OCI-M2 (cell line): ENCODE results near the gene MISP.

ENCODE experiments used
- DNase-seq: peaks from one replicate; lab custom pipeline; 2025; ENCODE audit not compliant: unreplicated experiment; lab: John Stamatoyannopoulos, UW

Gene MISP

DNA sequence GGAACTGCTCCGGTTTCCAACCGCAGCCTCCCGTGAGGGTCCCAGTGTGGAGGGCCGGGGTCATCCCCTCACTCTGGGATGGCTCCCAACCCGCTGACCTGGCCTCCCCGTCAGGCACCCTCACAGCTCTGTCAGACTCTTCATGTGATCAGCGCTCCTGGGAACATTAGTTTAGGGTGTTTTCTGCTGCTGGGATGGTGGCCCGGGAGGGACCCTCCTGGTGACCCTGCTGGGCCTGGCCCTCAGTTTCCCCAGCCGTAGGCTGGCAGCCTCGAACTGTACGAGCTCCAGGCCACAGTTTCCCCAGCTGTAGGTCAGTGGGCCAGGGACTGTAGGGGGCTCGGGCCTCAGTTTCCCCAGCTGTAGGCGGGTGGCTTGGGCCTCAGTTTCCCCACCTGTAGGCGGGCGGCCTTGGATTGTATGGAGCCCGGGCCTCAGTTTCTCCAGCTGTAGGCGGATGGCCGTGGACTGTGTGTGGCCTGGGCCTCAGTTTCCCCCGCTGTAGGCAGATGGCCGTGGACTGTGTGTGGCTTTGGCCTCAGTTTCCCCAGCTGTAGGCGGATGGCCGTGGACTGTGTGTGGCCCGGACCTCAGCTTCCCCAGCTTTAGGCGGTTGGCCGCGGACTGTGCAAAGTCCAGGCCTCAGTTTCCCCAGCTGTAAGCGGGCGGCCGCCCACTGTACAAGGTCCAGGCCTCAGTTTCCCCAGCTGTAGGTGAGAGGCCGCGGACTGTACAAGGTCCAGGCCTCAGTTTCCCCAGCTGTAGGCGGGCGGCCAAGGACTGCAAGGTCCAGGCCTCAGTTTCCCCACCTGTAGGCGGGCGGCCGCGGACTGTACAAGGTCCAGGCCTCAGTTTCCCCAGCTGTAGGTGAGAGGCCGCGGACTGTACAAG, 45.0 kb downstream of the MISP start:
- no peak for DNase-seq

DNA sequence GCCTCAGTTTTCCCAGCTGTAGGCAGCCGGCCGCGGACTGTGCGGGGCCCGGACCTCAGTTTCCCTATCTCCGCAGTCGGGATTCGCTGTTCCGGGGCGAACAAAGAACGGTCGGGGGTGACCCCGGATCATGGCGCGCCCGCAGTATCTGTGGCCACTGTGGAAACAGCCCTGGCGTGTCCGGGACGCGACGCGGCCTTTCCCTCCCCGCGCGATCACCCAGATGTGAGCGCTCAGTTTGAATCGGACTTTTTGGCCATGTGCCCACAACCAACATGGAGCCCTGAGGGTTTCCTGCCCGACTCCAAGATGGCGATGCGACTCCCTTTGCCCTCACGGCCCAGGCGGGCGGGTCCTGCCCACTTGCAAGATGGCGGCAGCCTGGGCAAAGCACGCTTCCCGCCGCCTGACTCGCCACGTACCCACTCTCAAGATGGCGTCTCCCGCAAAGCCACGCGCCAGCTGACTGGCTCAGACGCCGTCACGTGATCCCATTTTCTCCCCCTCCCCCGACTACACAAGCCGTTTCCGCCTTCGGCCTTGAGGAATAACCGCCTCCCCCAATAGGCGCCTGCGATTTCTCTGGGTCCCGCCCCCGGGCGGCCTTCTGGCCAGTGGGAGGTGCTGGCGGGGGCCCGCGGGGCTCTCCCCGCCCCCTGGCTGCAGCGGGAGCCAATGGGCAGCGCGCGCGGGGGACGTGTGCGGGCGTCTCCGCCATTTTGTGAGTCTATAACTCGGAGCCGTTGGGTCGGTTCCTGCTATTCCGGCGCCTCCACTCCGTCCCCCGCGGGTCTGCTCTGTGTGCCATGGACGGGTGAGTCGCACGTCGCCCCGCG, 46.0 kb downstream of the MISP start, which contains the start of gene PTBP1:
PTBP1 (plus strand) TSS at position 761 of the 836 bp plus-strand sequence; CDS start at position 807, 46 bp downstream.
- DNase-seq: peak; percentile 84

DNA sequence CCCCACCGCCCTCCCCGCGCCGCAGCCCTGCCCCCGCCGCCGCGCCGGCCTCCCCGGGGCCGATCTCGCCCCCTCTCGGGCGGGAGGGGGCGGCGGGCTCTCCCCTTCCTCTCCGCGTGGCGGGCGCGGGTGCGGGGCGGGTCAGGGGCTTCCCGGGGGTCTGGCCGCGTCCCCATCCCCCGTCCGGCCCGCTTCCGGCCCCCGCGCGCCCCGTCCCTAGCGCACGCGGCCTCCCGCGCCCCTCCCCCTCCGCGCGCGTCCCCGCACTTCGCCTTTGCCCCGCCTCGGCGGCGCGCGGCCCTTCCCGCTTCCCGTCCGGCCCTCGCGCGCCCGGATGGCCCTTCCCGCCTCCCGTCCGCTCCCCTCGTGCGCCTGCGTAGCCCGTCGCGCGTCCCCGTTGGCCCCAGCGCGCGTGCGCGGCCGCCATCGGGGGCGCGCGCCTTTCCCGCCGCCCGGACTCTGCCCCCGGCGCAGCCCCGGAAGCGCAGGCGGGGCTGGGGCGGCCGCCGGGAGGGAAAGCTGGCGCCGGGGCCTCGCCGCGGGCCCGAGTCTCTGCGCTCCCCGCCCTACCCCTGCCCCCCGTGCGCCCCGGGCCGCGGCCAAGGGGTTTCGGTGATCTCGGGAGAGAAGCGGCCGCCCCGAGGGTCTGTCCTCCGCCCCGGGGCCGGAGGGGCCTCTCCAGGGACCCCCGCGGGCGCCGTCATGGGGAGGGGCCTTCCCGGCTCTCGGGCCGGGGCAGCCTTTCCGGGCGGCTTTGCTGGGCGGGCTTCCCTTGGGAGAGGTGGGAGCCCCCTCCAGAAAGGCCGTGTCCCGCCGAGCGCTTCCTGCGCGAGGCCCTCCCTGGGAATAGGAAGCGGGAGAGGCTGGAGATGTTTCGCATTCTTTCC, 46.9 kb downstream of the MISP start:
- no peak for DNase-seq

DNA sequence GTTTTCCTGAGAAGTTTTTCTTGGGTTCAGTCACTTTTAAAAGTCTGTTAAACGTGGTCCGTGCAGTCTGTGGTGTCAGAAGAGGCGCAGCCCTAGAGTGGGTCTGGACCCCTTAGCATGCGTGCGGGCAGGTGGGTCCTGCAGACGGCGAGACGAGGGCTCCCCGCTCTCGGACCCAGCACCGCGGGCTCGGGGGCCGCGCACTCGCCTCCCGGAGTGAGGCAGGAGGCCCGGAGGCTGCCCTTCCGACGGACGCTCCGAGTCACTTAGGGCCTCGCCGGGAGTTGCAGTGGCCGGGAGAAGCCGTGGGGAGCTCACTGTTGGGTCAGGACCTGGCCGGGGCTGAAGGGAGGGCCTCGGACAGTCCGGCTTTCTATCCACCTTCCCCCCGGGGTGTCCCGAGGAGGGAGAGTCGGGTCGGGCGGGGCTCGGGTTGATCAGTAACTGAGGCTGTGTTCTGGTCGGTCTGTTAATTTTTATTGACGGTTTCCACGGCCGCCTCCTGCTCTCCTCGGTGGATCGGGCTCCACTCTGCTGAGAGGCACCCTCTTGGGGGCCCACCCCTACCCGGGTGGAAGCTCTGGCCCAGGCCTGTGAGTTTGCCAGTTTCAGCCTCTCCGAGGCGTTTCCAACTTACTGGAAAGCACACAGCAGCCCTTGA, 47.6 kb downstream of the MISP start:
- DNase-seq: no peak

GRCh38 chr19:799076-799881, 48.4 kb downstream of the MISP start:
- DNase-seq: no peak

DNA sequence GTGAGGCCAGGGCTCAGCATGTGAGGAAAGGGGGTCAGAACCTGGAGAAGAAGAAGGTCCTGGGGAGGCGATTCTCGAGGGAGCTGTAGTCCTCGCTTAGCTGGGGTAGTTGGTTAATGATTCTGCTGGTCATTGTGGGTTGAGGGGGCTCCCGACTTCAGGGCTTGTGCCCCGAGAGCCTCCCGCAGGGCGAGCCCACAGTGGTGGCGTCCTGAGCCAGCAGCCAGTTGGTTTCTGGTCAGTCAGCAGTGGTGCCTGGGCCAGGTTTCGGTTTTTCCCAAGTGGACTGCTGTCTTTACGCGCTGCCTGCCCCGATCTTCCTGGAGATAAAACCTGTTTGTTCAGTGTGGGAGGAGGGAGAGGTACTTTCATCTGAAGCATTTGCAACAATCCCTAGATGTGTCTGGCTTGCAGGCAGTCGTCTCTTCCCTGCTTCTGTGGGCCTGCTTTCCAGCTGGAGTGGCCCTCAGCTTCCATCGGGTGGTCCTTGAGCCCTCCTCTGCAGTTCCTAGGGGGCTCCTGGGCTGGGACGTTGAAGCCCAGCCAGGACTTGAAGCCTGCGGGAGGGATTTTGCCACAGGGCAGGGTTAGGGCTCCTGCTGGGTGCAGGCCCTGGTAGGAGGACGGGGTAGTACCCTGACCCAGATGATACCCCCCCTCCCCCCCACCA, 49.6 kb downstream of the MISP start:
- no peak for DNase-seq

GRCh38 chr19:801030-801860, 50.3 kb downstream of the MISP start:
- no peak for DNase-seq

- no peak for DNase-seq
Observed at GRCh38 chr19:801861-802497, 51.1 kb downstream of the MISP start.

DNA sequence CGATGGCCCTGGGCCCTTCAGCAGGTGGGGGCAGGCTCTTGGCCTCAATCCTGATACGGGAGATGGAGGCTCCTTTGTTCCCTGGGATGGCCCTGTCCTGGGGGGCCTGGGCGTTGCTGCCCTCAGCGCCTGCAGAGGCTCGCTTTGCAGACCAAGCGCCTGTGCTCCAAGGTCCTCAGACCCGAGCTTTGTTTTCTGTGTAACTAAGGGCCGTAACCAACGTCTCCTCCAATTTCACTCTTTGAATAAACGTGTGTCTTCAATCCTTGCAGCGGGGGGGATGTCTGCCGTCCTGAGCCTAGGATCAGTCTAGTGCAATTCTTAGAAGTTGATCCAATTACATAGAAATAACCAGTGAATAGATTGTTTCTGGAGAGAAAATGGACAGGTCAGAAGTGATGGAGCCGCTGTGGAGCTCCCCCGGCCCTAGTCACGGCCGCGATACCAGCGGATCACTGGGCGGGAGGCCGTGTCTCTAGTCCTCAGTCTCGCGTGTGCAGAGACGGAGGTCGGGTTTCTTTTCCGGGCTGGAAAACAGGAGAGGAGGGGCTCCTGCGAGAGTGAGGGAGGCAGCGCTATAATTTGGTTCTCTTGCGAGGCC, 51.7 kb downstream of the MISP start:
- DNase-seq: no peak

DNA sequence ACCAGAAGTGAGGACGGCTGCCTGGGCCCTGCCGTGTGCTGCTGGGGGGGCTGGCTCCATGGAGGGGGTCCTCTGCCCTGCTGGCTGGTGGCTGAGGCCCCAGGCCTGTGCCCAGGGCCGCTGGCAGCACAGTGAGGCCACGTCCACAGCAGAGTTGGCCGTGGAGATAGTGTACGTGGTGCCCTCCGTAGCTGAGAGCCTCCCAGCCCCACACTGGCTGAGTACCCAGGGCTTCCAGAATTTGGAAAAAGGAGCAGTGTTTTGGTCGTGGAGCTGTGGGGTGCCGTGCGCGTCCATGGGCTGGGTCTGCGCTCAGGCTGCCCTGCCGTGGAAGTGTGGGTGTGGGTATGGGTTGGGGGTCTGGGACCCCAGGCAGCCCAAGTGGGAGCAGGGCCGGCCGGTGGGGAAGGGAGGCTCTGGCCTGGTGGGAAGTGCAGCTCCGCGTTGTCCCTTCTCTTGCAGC, 52.2 kb downstream of the MISP start:
- no peak for DNase-seq

- no peak for DNase-seq
Observed at GRCh38 chr19:803686-804418, 52.9 kb downstream of the MISP start.

DNA sequence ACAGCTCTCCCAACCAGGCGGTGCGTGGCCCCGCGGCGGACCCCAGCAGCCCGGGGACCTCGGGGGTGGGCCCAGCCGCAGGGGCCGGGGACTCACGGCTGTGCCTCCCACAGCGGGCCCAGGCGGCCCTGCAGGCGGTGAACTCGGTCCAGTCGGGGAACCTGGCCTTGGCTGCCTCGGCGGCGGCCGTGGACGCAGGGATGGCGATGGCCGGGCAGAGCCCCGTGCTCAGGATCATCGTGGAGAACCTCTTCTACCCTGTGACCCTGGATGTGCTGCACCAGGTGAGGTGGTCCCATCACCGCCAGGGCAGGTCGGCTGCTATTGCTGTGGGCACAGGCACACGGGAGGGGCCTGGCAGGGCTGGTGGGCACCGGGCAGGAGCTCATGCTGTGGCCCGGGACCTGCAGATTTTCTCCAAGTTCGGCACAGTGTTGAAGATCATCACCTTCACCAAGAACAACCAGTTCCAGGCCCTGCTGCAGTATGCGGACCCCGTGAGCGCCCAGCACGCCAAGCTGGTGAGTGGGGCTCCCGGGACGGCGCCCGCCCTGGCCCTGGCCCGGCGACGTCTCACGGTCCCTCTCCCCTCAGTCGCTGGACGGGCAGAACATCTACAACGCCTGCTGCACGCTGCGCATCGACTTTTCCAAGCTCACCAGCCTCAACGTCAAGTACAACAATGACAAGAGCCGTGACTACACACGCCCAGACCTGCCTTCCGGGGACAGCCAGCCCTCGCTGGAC, 53.7 kb downstream of the MISP start:
- no peak for DNase-seq

DNA sequence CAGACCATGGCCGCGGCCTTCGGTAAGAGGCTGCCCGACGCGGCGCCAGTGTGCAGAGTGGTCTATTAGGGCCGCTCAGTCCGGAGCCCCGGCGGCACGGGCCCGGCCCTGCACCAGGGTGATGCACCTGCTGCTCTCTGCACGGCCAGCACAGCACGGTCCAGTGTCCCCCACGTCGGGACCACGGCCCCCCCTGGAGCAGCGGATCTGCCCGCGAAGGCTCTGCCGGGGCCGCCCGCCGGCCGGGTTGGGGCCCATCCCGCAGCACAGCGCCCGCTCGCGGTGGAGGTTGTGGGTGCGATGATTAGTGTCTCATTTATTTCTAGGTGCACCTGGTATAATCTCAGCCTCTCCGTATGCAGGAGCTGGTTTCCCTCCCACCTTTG, 54.2 kb downstream of the MISP start:
- no peak for DNase-seq

DNA sequence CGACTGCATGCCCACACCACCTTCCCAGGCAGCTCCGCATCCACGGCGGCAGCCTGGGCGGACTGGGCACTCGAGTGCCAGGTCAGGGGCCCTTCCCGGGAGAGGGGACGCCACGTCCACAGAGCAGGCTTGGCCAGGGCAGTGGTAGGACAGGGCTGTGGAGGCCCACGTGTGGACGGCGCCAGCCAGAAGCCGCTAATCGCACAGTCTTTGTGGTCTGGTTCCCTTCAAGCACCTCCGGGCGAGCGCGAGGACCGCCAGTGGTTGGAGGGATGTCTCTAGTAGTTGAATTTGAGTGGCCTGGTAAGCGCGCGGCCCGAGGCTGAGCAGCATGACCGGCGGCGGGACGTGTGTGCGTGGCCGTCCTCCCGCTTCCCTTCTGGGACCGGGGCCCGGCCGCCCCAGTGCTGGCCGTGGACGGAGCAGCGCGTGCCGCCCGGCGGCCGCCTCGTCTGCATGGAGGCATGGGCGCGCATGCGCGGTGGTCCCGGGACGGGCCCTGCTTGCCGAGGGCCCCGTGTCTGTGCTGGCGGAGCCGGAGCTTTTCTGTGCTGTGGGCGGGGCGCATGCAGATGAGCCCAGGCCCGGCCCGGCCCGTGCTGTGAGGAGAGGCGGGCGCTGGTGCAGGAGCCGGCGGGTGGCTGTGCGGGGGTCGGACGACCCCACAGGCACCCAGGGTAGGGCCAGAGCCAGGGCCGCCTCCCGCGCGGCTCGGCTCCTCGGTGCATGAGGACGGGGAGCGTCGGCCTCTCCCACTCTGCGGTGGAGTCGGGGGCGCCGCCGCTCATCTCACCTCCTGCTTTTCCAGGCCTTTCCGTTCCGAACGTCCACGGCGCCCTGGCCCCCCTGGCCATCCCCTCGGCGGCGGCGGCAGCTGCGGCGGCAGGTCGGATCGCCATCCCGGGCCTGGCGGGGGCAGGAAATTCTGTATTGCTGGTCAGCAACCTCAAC, 55.0 kb downstream of the MISP start:
- DNase-seq: no peak
